Measurements from ENCODE around the gene AGAP2.
"Not testable (repeated sequence)": the region's sequence is repeated elsewhere in the genome, so short reads cannot be mapped to it uniquely, and the experiment has no call there.

AGAP2 gene

DNA sequence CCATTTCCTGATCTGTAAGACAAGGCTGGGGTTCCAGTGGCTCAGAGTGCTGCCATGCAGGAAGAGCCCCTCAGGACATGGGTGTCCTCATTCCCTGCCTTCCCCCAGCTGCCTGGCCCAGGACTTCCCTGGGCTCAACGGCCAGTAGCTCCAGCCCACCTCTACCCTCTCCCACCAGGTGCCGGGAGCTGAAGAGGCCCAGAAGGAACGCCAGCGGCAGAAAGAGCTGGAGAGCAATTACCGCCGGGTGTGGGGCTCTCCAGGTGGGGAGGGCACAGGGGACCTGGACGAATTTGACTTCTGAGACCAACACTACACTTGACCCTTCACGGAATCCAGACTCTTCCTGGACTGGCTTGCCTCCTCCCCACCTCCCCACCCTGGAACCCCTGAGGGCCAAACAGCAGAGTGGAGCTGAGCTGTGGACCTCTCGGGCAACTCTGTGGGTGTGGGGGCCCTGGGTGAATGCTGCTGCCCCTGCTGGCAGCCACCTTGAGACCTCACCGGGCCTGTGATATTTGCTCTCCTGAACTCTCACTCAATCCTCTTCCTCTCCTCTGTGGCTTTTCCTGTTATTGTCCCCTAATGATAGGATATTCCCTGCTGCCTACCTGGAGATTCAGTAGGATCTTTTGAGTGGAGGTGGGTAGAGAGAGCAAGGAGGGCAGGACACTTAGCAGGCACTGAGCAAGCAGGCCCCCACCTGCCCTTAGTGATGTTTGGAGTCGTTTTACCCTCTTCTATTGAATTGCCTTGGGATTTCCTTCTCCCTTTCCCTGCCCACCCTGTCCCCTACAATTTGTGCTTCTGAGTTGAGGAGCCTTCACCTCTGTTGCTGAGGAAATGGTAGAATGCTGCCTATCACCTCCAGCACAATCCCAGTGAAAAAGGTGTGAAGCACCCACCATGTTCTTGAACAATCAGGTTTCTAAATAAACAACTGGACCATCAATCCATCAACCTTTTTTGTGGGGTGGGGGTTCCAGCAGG lies 17.6 kb downstream of the AGAP2 start:
- no peak for DNase-seq

DNA sequence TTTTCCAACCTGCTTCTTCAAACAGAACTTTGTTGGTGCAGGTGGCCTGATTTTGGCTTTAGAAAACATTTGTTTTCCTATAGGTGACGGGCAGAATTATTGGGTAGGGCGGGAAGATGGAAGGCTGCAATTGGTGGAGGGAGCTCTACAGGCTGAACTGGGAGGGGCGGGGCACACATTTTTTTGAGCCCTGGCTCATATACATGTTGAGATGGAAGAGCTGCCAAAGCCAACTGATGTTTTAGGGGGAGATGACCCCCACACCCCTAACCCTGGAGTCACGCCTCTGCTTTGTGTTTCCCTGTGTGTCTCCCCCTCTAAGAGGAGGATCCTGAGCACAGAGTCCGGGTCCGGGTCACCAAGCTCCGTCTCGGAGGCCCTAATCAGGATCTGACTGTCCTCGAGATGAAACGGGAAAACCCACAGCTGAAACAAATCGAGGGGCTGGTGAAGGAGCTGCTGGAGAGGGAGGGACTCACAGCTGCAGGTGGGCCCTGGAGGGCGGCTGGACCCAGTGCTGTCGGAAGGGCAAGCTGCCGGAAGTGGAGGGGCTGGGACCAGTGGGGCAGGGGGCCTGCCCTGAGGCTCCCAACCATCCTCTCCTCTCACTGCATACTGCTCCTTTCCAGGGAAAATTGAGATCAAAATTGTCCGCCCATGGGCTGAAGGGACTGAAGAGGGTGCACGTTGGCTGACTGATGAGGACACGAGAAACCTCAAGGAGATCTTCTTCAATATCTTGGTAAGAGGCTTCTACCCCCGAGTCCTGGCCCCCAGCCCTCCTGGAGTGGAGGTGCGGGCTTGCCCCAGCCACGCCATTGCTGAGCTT lies 18.6 kb downstream of the AGAP2 start:
- no peak for DNase-seq

DNA sequence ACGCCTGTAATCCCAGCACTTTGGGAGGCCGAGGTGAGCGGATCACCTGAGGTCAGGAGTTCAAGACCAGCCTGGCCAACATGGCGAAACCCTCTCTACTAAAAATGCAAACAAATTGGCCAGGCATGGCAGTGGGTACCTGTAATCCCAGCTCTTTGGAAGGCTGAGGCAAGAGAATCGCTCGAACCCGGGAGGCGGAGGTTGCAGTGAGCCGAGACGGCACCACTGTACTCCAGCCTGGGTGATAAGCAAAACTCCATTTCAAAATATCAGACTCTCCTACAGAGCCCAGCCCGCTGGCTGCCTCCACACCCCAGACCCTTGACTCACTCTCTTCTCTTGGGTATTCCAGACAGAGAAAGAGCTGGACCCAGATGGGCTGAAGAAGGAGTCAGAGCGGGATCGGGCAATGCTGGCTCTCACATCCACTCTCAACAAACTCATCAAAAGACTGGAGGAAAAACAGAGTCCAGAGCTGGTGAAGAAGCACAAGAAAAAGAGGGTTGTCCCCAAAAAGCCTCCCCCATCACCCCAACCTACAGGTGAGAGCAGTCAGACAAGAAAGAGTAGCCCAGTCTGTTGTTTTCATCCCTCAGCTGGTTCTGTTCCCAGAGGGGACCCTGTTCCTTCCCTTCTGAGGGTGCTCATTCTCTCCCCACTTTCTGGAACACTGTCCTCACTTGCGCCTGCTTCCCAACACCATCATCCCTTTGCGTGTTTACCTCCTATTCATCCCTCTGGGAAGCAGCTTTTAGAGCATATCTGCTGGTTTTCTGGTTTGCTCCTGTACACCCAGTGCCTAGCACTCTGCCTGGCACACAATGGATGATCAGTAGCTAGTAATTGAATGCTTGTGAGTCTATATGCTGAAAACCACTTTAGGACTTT lies 19.7 kb downstream of the AGAP2 start:
- no peak for DNase-seq

DNA sequence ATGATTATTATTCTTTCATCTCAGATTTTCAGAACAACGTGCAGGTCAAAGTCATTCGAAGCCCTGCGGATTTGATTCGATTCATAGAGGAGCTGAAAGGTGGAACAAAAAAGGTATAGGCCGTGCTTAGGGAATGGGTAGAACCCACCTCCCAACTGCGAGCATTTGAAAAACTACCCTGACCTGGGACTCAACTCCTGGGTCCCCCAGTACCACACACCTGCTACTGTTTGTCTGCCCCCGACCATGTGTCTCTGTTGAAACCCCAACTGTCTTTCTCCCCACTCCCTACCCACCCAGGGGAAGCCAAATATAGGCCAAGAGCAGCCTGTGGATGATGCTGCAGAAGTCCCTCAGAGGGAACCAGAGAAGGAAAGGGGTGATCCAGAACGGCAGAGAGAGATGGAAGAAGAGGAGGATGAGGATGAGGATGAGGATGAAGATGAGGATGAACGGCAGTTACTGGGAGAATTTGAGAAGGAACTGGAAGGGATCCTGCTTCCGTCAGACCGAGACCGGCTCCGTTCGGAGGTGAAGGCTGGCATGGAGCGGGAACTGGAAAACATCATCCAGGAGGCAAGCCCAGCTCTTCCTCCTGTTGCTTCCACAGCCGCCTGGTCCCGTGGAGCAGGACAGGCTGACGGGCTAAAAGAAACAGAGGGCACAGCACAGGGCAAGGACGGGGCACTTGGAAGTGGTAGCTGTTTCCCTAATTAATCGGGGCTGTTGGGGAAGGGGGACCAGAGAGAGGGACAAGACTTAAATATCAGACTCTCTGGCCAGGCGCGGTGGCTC lies 20.5 kb downstream of the AGAP2 start:
- no peak for DNase-seq

DNA sequence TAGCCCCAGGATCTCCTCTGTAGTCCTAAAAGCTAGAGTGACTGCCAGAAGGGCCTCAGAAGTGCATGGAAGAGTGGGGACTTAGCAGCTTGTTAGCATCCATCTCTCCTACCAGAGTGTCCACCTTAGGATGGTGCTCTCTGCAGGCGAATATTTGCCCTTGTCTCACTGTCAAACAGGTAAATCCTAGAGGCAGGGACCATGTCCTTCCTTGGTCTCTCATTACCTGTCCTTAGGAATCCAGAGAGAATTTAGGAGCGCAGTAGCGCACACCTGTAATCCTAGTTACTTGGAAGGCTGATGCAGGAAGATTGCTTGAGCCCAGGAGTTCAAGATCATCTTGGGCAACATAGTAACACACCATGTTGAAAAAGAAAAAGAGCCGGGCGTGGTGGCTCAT lies 21.4 kb downstream of the AGAP2 start:
- DNase-seq = no peak

DNA sequence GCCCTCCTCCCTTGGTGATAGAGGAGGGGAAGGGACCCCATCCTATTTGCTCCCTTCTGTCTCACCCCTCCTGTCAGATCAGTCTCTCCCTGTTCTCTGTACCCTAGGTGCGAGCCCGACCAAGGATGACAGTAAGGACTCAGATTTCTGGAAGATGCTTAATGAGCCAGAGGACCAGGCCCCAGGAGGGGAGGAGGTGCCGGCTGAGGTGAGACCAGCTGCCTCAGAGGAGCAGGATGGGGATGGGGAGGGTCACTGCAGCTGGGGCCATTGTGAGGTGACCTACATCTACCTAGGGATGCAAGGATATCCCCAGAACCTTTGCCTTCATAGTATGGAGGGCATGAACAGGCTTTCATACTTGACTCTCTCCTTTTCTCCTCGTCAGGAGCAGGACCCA lies 22.2 kb downstream of the AGAP2 start:
- DNase-seq = no peak

DNA sequence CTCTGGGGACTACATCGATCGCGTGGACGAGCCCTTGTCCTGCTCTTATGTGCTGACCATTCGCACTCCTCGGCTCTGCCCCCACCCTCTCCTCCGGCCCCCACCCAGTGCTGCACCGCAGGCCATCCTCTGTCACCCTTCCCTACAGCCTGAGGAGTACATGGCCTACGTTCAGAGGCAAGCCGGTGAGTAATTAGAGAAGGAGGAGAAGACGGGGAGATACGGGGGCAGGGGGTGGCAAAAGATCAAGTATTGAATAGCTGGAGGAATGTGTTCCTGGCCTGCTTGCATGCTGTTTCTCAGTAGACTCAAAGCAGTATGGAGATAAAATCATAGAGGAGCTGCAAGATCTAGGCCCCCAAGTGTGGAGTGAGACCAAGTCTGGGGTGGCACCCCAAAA lies 22.8 kb downstream of the AGAP2 start:
- DNase-seq = no peak

DNA sequence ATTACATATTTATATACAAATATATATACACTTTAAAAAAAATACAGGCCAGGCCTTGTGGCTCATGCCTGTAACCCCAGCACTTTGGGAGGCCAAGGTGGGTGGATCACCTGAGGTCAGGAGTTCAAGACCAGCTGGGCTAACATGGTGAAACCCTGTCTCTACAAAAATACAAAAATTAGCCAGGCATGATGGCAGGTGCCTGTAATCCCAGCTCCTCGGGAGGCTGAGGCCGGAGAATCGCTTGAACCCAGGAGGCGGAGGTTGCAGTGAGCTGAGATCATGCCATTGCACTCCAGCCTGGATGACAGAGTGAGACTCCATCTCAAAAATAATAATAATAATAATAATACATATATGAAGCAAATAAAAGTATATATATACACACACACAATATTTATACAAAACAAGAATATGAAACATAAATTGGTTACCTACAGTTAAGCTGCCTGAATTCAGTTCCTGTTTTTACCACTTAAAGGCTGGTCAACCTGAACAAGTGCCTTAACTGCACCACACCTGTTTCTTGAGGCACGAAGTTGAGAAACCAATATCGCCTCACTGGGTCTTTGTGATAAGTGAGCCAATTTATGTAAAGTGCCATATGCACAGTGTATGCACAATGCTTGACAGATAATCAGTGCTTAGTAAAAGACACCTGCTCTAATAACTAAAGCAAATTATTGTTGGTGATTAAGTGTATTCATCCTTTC lies 23.4 kb downstream of the AGAP2 start:
- not testable (repeated sequence) for DNase-seq

DNA sequence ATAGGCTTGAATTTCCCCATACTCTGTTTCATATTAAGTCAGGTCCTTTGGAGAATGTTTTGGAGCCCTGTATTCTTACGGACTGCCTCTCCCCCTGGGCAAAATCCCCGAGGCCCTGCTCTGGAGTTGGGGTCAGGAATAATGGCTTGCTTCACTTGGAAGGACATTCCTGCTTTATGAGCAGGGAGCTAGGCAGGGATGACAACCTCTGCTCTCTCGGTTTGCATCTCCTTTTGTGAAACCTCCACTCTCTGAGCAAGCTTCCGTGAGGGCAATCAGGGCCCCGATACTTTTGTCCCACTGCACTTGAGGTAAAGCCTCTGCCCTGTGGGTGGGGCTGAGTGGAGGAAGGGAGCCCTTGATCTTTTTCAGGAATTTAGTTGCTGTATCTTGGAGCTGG lies 25.3 kb downstream of the AGAP2 start:
- DNase-seq = no peak

DNA sequence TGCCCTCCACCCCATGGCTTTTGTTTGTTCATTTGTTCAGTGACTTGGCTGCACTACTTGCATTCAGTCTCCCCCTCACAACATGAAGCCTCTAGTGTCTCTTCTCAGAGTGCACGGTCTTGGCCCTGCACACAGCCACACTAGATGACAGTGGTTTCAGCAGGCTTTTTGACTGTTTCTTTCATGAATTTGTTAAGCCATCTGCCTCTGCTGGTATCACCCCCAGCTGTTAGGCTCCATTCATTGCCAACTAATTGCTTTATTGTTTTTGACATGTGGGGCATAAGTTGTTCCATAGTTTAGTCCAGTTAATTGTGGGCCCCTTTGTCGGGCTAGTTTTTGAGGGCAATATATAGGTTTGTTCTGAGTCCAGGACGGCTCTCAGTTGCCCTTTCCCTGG lies 25.8 kb downstream of the AGAP2 start:
- no peak for DNase-seq

DNA sequence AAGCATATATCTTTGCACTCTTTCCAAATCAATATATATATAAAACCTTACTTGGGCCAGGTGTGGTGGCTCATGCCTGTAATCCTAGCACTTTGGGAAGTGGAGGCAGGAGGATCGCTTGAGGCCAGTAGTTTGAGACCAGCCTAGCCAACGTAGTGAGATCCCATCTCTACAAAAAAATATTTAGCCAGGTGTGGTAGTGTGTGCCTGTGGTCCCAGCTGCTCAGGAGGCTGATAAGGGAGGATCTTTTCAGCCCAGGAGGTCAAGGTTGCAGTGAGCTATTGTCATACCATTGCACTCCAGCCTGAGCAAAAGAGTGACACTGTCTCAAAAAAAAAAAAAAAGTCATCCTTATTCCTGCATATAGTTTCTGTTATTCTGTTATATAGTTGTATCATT lies 30.2 kb downstream of the AGAP2 start:
- no peak for DNase-seq

DNA sequence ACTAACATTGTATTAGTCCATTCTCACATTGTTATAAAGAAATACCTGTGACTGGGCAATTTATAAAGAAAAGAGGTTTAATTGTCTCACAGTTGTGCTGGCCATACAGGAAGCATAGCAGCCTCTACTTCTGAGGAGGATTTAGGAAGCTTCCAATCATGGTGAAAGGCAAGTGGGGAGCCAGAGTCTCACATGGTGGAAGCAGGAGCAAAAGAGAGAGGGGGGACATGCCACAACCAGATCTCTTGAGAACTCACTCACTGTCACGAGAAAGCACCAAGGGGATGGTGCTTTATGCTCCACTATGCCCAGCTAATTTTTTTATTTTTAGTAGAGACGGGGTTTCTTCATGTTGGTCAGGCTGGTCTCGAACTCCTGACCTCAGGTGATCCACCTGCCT lies 31.3 kb downstream of the AGAP2 start:
- DNase-seq = no peak

DNA sequence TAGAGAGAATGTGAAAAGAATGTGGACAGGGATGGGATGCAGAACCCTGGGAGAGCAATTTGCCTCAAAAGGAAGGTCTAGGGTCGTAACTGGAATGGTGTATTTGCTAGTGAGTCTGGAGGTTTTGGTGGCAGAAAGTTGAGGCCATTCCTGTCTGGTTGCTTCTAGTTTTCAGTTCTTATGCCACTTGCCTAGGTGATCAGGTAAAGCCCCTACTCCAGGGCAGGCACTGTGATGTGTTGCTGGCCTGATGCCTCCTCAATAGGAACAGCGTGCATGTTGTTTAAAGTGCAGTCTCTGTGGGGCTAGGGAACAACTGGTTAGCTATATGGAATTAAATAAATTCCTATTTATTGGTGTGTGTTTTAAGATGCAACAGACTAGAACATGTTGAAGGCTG lies 38.2 kb downstream of the AGAP2 start:
- DNase-seq = no peak

DNA sequence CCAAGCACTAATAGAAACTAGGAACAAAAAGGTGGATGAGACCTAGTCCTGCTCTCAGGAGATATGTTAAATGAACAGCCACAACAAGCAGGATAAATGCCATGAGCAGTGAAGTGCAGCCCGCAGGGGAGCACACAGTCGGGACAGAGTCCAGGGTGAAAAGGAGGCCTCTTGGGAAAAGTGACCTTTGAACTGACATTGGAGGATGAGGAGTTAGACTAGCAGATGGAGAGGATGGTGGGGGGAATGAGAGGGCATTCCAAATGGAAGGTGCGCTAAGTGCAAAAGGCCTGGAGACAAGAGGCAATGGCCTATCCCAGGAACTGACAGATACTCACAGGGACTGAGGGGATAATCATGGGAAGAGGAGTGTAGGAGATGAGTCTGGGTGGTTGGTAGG lies 40.1 kb downstream of the AGAP2 start:
- no peak for DNase-seq

DNA sequence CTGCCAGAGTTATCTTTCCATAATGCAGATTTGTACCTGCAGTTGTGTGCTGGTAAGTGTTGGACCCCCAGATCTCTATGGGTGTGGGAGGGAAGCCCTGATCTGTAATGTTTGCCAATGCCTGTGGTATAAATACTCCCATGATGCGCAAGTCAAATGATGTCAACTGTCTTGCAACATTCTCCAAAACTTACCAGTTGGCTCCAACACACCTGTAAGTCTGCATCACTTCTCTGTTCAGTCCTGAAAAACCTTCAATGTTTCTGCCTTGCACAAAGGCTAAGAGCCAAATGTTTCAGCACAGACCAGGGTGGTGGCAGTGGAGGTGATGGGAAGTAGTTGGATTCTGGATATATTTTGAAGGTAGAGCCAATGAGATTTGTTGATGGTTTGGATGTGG lies 41.5 kb downstream of the AGAP2 start:
- DNase-seq = no peak

DNA sequence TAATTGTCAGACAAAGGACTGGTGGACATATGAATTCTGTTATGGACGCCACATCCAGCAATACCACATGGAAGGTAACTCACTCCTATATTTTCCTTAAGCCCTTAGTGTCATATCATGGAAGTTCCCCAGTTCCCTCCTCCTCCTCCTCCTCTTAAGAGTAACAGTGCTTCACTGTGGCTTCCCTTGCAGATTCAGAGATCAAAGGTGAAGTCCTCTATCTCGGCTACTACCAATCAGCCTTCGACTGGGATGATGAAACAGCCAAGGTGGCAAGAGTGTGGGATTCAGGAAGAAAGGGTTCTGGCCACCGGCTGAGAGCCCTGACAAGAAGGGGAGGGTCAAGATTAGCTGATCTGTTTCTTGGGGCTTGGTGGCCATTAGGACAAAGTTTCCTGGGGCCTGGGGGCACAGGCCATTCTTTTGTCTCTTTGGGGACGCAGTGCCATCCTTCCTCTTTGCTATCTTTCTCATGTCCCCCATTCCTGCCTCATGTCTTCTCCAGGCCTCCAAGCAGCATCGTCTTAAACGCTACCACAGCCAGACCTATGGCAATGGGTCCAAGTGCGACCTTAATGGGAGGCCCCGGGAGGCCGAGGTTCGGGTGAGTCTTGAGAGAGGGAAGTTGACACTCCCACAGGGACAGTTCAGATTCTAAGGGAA lies 42.6 kb downstream of the AGAP2 start:
- no peak for DNase-seq

DNA sequence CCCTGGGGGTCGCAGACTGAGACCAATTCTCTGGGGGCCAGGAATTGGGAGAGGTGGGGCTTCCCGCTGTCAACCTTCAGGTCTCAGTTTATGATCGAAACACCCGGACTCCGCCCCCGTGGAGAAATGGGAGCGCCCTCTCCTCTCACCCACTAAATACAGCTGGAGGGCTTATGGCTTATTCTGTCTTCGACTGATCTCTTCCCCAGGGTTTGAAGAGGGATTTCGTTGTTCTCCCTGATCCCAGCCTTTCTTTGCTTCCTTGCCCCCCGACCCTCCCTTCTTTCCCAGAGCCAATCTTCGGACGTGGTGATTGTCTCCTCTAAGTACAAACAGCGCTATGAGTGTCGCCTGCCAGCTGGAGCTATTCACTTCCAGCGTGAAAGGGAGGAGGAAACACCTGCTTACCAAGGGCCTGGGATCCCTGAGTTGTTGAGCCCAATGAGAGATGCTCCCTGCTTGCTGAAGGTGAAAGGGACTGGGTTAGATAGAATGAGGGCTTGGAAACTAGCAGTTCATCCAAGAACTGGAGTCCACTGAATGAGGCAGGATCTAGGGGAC lies 44.0 kb downstream of the AGAP2 start:
- no peak for DNase-seq

DNA sequence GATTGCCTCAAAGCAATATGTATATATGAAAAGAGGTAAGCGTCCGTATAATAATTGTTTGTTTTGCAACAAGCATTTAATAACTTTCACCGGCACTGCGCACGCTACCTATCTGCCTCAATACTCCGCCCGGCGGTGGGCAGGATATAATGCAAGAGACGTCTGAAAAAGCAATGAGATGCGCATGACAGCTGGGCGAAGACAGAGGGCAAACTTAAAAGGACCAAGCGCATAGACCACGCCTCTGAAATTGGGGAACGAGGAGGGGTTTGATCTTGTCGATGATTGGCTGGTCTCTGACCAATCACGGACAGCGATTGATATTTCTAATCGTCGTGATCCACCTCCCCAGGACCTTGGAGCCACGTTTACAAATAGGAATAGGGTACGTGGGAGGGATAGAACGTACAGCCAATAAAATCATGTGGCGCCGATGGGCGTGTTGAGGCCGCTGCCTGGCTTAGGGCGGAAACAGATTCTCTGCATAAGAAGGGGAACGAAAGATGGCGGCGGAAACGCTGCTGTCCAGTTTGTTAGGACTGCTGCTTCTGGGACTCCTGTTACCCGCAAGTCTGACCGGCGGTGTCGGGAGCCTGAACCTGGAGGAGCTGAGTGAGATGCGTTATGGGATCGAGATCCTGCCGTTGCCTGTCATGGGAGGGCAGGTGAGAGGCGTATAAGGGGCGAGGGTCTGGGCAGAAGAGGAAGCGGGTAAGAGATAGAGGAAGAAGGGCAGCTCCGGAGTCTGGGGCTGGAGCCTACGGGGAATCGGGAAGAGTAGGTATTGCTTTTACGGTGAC lies 44.7 kb downstream of the AGAP2 start, which contains the start of gene OS9:
OS9 (plus strand) TSS at position 474 of the 800 bp plus-strand sequence; CDS start at position 504, 30 bp downstream.
- DNase-seq = peak; percentile 86

DNA sequence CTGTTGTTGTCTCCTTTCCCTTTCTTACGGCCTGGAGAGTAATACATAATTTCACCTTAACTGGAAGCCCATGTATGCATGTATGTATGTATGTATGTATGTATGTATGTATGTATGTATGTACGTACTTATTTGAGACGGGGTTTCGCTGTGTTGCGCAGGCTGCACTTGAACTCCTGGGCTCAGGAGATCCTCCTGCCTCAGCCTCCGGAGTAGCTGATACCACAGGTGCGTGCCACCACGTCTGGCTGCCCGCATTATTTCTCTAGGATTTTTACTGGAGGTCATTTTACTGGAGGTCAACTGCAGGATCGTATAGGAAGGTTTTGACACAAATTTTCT lies 45.3 kb downstream of the AGAP2 start:
- no peak for DNase-seq

DNA sequence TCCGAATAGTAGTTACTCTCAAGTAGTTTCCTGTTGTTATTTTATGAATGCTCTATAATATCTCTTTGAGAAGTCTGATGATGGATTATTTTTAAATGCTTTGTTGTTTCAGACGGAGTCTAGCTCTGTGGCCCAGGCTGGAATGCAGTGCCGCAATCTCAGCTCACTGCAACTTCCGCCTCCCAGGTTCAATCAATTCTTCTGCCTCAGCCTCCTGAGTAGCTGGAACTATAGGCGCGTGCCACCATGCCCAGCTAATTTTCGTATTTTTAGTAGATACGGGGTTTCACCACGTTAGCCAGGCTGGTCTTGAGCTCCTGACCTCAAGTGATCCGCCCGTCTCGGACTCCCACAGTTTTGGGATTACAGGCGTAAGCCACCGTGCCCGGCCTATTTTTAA lies 46.0 kb downstream of the AGAP2 start:
- no peak for DNase-seq

Data from KG1 (cell line).